Measurements from ENCODE around the gene TIGD3.

TIGD3 gene

GRCh38 chr11:65399845-65400244 is 45.3 kb downstream of the TIGD3 start:
- H3K79me2 ChIP-seq, result peaks cover 8% of the 10 kb centered on the region
- H3K27ac ChIP-seq, result no peak overlapping the region
- no peak overlapping the region for H3K4me2 ChIP-seq (ENCODE audit: low read length)
- no peak overlapping the region for H2AFZ ChIP-seq
- H3K27me3 ChIP-seq (ENCODE audit: control insufficient read depth, insufficient read depth, low read length), result no peaks in the 10 kb centered on the region
- no peak overlapping the region for H3K9ac ChIP-seq
- no peaks in the 10 kb centered on the region for H3K36me3 ChIP-seq (ENCODE audit: control insufficient read depth, insufficient read depth, low read length)
- no peaks in the 10 kb centered on the region for H3K4me1 ChIP-seq
- H3K4me3 ChIP-seq (ENCODE audit: low read depth, low read length), result no peak overlapping the region
- TF ChIP-seq CTCF (IDR thresholded peaks at IDR 0.05), result no peak
- no peaks in the 10 kb centered on the region for H3K9me3 ChIP-seq (ENCODE audit: control insufficient read depth, low read length)

GRCh38 chr11:65400307-65401072 is 45.9 kb downstream of the TIGD3 start:
- H3K27ac ChIP-seq, result no peak overlapping the region
- no peak overlapping the region for H3K4me2 ChIP-seq (ENCODE audit: low read length)
- peaks cover 8% of the 10 kb centered on the region for H3K79me2 ChIP-seq
- no peaks in the 10 kb centered on the region for H3K36me3 ChIP-seq (ENCODE audit: control insufficient read depth, insufficient read depth, low read length)
- no peak overlapping the region for H3K9ac ChIP-seq
- no peaks in the 10 kb centered on the region for H3K4me1 ChIP-seq
- no peak for TF ChIP-seq CTCF (IDR thresholded peaks at IDR 0.05)
- H3K4me3 ChIP-seq (ENCODE audit: low read depth, low read length), result no peak overlapping the region
- no peak overlapping the region for H2AFZ ChIP-seq
- no peaks in the 10 kb centered on the region for H3K9me3 ChIP-seq (ENCODE audit: control insufficient read depth, low read length)
- no peaks in the 10 kb centered on the region for H3K27me3 ChIP-seq (ENCODE audit: control insufficient read depth, insufficient read depth, low read length)

- Histone ChIP-seq H3K9ac (no peak overlapping the region), H3K27me3 (ENCODE audit: control insufficient read depth, insufficient read depth, low read length) (no peaks in the 10 kb centered on the region), H3K27ac (no peak overlapping the region), H3K36me3 (ENCODE audit: control insufficient read depth, insufficient read depth, low read length) (no peaks in the 10 kb centered on the region), H3K79me2 (peaks cover 6% of the 10 kb centered on the region), H3K4me1 (no peaks in the 10 kb centered on the region), H2AFZ (no peak overlapping the region), H3K4me2 (ENCODE audit: low read length) (no peak overlapping the region), H3K9me3 (ENCODE audit: control insufficient read depth, low read length) (no peaks in the 10 kb centered on the region), H3K4me3 (ENCODE audit: low read depth, low read length) (no peak overlapping the region)
- no peak for TF ChIP-seq CTCF (IDR thresholded peaks at IDR 0.05)
Observed at GRCh38 chr11:65401073-65401802, 46.7 kb downstream of the TIGD3 start.

- TF ChIP-seq CTCF (IDR thresholded peaks at IDR 0.05), result no peak
- Histone ChIP-seq H2AFZ (no peak overlapping the region), H3K4me3 (ENCODE audit: low read depth, low read length) (no peak overlapping the region), H3K27me3 (ENCODE audit: control insufficient read depth, insufficient read depth, low read length) (no peaks in the 10 kb centered on the region), H3K4me2 (ENCODE audit: low read length) (no peak overlapping the region), H3K9me3 (ENCODE audit: control insufficient read depth, low read length) (no peaks in the 10 kb centered on the region), H3K27ac (no peak overlapping the region), H3K79me2 (peaks cover 6% of the 10 kb centered on the region), H3K9ac (no peak overlapping the region), H3K4me1 (no peaks in the 10 kb centered on the region), H3K36me3 (ENCODE audit: control insufficient read depth, insufficient read depth, low read length) (no peaks in the 10 kb centered on the region)
Observed at GRCh38 chr11:65401803-65402248, 47.3 kb downstream of the TIGD3 start.
